Measurements from ENCODE around the gene ECPAS.

The ECPAS gene

GRCh38 chr9:111375817-111376564, 108.2 kb downstream of the ECPAS start:
- Histone ChIP-seq H3K27ac (no peak overlapping the region), H3K4me1 (ENCODE audit: control insufficient read depth in 1 of 2, insufficient read depth in 1 of 2, low read depth in 1 of 2, low read length in 1 of 2) (no peaks in the 10 kb centered on the region), H3K4me3 (ENCODE audit: low read depth in 1 of 2, low read length in 1 of 2) (no peak overlapping the region), H3K27me3 (no peaks in the 10 kb centered on the region), H3K9me3 (no peaks in the 10 kb centered on the region), H3K36me3 (peaks cover 90% of the 10 kb centered on the region)
- no peak for TF ChIP-seq CTCF (IDR thresholded peaks at IDR 0.05)

GRCh38 chr9:111375062-111375461, 109.1 kb downstream of the ECPAS start:
- peaks cover 90% of the 10 kb centered on the region for H3K36me3 ChIP-seq
- TF ChIP-seq CTCF (IDR thresholded peaks at IDR 0.05), result no peak
- no peaks in the 10 kb centered on the region for H3K9me3 ChIP-seq
- H3K4me3 ChIP-seq (ENCODE audit: low read depth in 1 of 2, low read length in 1 of 2), result no peak overlapping the region
- no peak overlapping the region for H3K27ac ChIP-seq
- no peaks in the 10 kb centered on the region for H3K4me1 ChIP-seq (ENCODE audit: control insufficient read depth in 1 of 2, insufficient read depth in 1 of 2, low read depth in 1 of 2, low read length in 1 of 2)
- no peaks in the 10 kb centered on the region for H3K27me3 ChIP-seq

GRCh38 chr9:111372297-111372696, 111.9 kb downstream of the ECPAS start:
- Histone ChIP-seq H3K27me3 (no peaks in the 10 kb centered on the region), H3K4me3 (ENCODE audit: low read depth in 1 of 2, low read length in 1 of 2) (no peak overlapping the region), H3K36me3 (peaks cover 93% of the 10 kb centered on the region), H3K4me1 (ENCODE audit: control insufficient read depth in 1 of 2, insufficient read depth in 1 of 2, low read depth in 1 of 2, low read length in 1 of 2) (no peaks in the 10 kb centered on the region), H3K9me3 (no peaks in the 10 kb centered on the region), H3K27ac (no peak overlapping the region)
- no peak for TF ChIP-seq CTCF (IDR thresholded peaks at IDR 0.05)

DNA sequence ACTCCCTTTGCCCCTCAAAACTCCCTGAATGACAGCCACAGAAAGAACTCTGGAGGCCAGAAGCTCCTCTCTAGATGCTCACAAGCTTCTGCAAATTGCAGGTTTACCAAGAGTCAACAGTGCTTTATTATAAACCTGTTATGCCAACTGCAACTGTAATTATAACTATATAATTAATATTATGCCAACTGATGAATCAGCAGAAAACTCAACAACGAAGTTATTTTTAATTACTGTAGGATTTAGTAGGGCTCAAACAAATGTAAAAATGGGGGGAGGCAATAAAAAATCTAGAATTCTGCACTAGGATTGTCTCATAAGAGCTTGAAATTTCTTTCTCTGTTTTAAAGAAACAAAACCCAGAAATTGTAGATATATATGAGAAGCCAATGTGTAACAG, 117.2 kb downstream of the ECPAS start:
- Histone ChIP-seq H3K4me1 (ENCODE audit: control insufficient read depth in 1 of 2, insufficient read depth in 1 of 2, low read depth in 1 of 2, low read length in 1 of 2) (no peaks in the 10 kb centered on the region), H3K36me3 (peaks cover 94% of the 10 kb centered on the region), H3K4me3 (ENCODE audit: low read depth in 1 of 2, low read length in 1 of 2) (no peak overlapping the region), H3K9me3 (no peaks in the 10 kb centered on the region), H3K27ac (no peak overlapping the region), H3K27me3 (no peaks in the 10 kb centered on the region)
- TF ChIP-seq CTCF (IDR thresholded peaks at IDR 0.05), result no peak

DNA sequence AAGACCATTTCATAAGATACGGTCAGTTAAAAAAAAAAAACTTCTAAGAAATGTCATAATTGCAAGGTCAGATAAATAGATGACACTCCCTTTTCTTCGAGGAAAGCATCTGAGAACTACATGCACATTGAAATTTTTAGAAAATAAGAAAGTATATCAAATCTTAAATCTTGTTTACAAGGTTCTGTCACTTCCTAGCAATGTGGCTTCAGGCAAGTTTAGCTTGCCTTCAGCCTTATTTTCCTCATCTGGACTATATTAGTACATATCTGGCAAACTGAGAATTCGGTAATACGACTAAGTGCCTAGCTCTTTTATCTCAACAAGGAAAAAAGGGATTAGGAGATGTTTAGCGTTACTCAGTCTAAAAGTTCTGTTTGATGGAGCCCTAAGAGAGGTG, 121.7 kb downstream of the ECPAS start:
- peaks cover 70% of the 10 kb centered on the region for H3K36me3 ChIP-seq
- no peak overlapping the region for H3K4me3 ChIP-seq (ENCODE audit: low read depth in 1 of 2, low read length in 1 of 2)
- TF ChIP-seq CTCF (IDR thresholded peaks at IDR 0.05), result no peak

More for the DNA sequence above, 121.7 kb downstream of the ECPAS start:
- Histone ChIP-seq H3K27me3 (no peaks in the 10 kb centered on the region), H3K9me3 (no peaks in the 10 kb centered on the region), H3K4me1 (ENCODE audit: control insufficient read depth in 1 of 2, insufficient read depth in 1 of 2, low read depth in 1 of 2, low read length in 1 of 2) (no peaks in the 10 kb centered on the region), H3K27ac (no peak overlapping the region)

All from neutrophil (primary cell).